H9 (cell line): ENCODE measurements around the gene MINAR1. TPM values are rescaled to one million over a fixed set of nuclear protein-coding genes. Genes with fewer than 3 reads are reported as not detected.

Source experiments
- DNase-seq: peaks from one replicate; pipeline ENCODE4 v3.0.0-alpha.2; 2017
- H2AFZ ChIP-seq: one replicate; pipeline ENCODE4 v1.6.1; 2013; ENCODE audit warnings: mild to moderate bottlenecking, low read length, control low read depth, moderate library complexity
- H2AK5ac ChIP-seq: 2 replicates; pipeline ENCODE4 v1.6.1; 2013; ENCODE audit warnings: low read length, control low read depth, mixed read lengths; ENCODE audit not compliant: insufficient read length
- H2BK120ac ChIP-seq: one replicate; pipeline ENCODE4 v1.6.1; 2013; ENCODE audit warnings: low read depth, mild to moderate bottlenecking, low read length, control low read depth, inconsistent platforms; ENCODE audit not compliant: poor library complexity, severe bottlenecking
- H2BK12ac ChIP-seq: 2 replicates; pipeline ENCODE4 v1.6.1; 2013; ENCODE audit warnings: low read length, control low read depth, mixed read lengths, low read depth; ENCODE audit not compliant: insufficient read length
- H2BK15ac ChIP-seq: 2 replicates; pipeline ENCODE4 v1.6.1; 2013; ENCODE audit warnings: low read depth, low read length, control low read depth
- H2BK20ac ChIP-seq: one replicate; pipeline ENCODE4 v1.6.1; 2013; ENCODE audit warnings: low read depth, mild to moderate bottlenecking, low read length, control low read depth, inconsistent platforms; ENCODE audit not compliant: poor library complexity, severe bottlenecking
- H2BK5ac ChIP-seq: 2 replicates; pipeline ENCODE4 v1.6.1; 2013; ENCODE audit warnings: low read length, control low read depth, mixed read lengths; ENCODE audit not compliant: insufficient read length
- H3K14ac ChIP-seq: 2 replicates; pipeline ENCODE4 v1.6.1; 2013; ENCODE audit warnings: low read length, control low read depth; ENCODE audit not compliant: insufficient read depth
- H3K18ac ChIP-seq: 2 replicates; pipeline ENCODE4 v1.6.1; 2013; ENCODE audit warnings: low read depth, mild to moderate bottlenecking, mixed read lengths, low read length, control low read depth; ENCODE audit not compliant: insufficient read length
- H3K23ac ChIP-seq: 2 replicates; pipeline ENCODE4 v1.6.1; 2013; ENCODE audit warnings: low read length, control low read depth, mixed read lengths, low read depth; ENCODE audit not compliant: insufficient read length
- H3K23me2 ChIP-seq: 2 replicates; pipeline ENCODE4 v1.6.1; 2013; ENCODE audit warnings: low read depth, mild to moderate bottlenecking, mixed read lengths, low read length, control low read depth; ENCODE audit not compliant: insufficient read length, poor library complexity, severe bottlenecking
- H3K27ac ChIP-seq: 2 replicates; pipeline ENCODE4 v1.5.1; 2013; ENCODE audit warnings: low read length, control low read depth, mixed read lengths, low read depth; ENCODE audit not compliant: insufficient read length
- H3K27me3 ChIP-seq: 2 replicates; pipeline ENCODE4 v1.6.1; 2013; ENCODE audit warnings: low read length, control low read depth, inconsistent platforms; ENCODE audit not compliant: insufficient read depth
- H3K4ac ChIP-seq: 2 replicates; pipeline ENCODE4 v1.6.1; 2013; ENCODE audit warnings: low read depth, mild to moderate bottlenecking, control low read depth, inconsistent platforms, low read length, moderate library complexity
- H3K4me1 ChIP-seq: 2 replicates; pipeline ENCODE4 v1.6.1; 2013; ENCODE audit warnings: low read length, control low read depth, inconsistent platforms; ENCODE audit not compliant: insufficient read depth
- H3K4me2 ChIP-seq: 2 replicates; pipeline ENCODE4 v1.6.1; 2013; ENCODE audit warnings: low read length, control low read depth, mixed read lengths; ENCODE audit not compliant: insufficient read length, insufficient read depth
- H3K56ac ChIP-seq: 2 replicates; pipeline ENCODE4 v1.6.1; 2013; ENCODE audit warnings: low read depth, mild to moderate bottlenecking, mixed read lengths, low read length, control low read depth; ENCODE audit not compliant: insufficient read length
- H3K79me1 ChIP-seq: 2 replicates; pipeline ENCODE4 v1.6.1; 2013; ENCODE audit warnings: low read depth, mild to moderate bottlenecking, moderate library complexity, low read length, control low read depth, inconsistent platforms; ENCODE audit not compliant: insufficient read depth, poor library complexity, severe bottlenecking
- H3K79me2 ChIP-seq: 2 replicates; pipeline ENCODE4 v1.6.1; 2013; ENCODE audit warnings: low read length, control low read depth, inconsistent platforms; ENCODE audit not compliant: insufficient read depth
- H3K9ac ChIP-seq: 2 replicates; pipeline ENCODE4 v1.6.1; 2013; ENCODE audit warnings: low read length, control low read depth, mixed read lengths; ENCODE audit not compliant: insufficient read length; ENCODE audit errors: extremely low read depth
- H3K9me3 ChIP-seq: one replicate; pipeline ENCODE4 v1.6.1; 2013; ENCODE audit warnings: low read depth, low read length, inconsistent platforms; ENCODE audit not compliant: control insufficient read depth
- H3T11ph ChIP-seq: one replicate; pipeline ENCODE4 v1.6.1; 2013; ENCODE audit warnings: mild to moderate bottlenecking, low read length, control low read depth, inconsistent platforms
- H4K20me1 ChIP-seq: one replicate; pipeline ENCODE4 v1.6.1; 2013; ENCODE audit not compliant: control insufficient read depth, insufficient read length, insufficient read depth
- H4K5ac ChIP-seq: 2 replicates; pipeline ENCODE4 v1.6.1; 2013; ENCODE audit warnings: low read depth, mild to moderate bottlenecking, mixed read lengths, low read length, control low read depth; ENCODE audit not compliant: insufficient read length
- H4K8ac ChIP-seq: replicated peaks from 2 replicates; pipeline ENCODE4 v1.6.1; 2013; ENCODE audit warnings: low read length, control low read depth, mixed read lengths, low read depth; ENCODE audit not compliant: insufficient read length
- H4K91ac ChIP-seq: 2 replicates; pipeline ENCODE4 v1.6.1; 2013; ENCODE audit warnings: low read depth, mild to moderate bottlenecking, moderate library complexity, mixed read lengths, low read length, control low read depth; ENCODE audit not compliant: insufficient read length
- H3K27ac Mint-ChIP-seq, 3 experiments: 2 replicates in 2 of 3; 3 replicates in 1 of 3; pipeline ENCODE4 v1.8.0; 2020 to 2021; ENCODE audit warnings: mixed read lengths in 3 of 3, mild to moderate bottlenecking in 1 of 3, moderate library complexity in 1 of 3
- H3K27me3 Mint-ChIP-seq: 2 replicates; pipeline ENCODE4 v1.8.0; 2021; ENCODE audit warnings: low read depth, mild to moderate bottlenecking, moderate library complexity, mixed read lengths
- H3K36me3 Mint-ChIP-seq, 3 experiments: 2 replicates in 2 of 3; 3 replicates in 1 of 3; pipeline ENCODE4 v1.8.0; 2020 to 2021; ENCODE audit warnings: low read depth in 3 of 3, mixed read lengths in 3 of 3; ENCODE audit not compliant: insufficient read depth in 1 of 3
- H3K4me1 Mint-ChIP-seq, 2 experiments: 2 replicates each; pipeline ENCODE4 v1.8.0; 2020; ENCODE audit warnings: mixed read lengths in 2 of 2
- H3K4me3 Mint-ChIP-seq, 2 experiments: 2 replicates in 1 of 2; 3 replicates in 1 of 2; pipeline ENCODE4 v1.8.0; 2020 to 2021; ENCODE audit warnings: mild to moderate bottlenecking in 2 of 2, mixed read lengths in 2 of 2, moderate library complexity in 1 of 2
- H3K9me3 Mint-ChIP-seq, 2 experiments: 2 replicates in 1 of 2; 3 replicates in 1 of 2; pipeline ENCODE4 v1.8.0; 2020; ENCODE audit warnings: mild to moderate bottlenecking in 2 of 2, mixed read lengths in 2 of 2, moderate library complexity in 1 of 2
- WGBS: extraction: QIAGEN DNeasy Blood & Tissue Kit; methylation state at CpG from one replicate; pipeline ENCODE4 v1.1.7; 2013; ENCODE audit warnings: missing lambda C conversion rate, low lambda C conversion rate, mixed read lengths; ENCODE audit not compliant: insufficient read length; ENCODE audit errors: extremely low coverage; 5-methylcytosine and 5-hydroxymethylcytosine counted together
- total RNA-seq: library from RNA; stranded (reverse); gene quantifications from 2 replicates; pipeline ENCODE4 v1.2.1, GENCODE V29; 2021
- TF ChIP-seq, protein P1 (sequence below): fragments of 200-600 bp; sonication (generic); conservative IDR thresholded peaks from 3 replicates; pipeline ENCODE4 v1.8.0; 2021; ENCODE audit warnings: antibody characterized with exemption, mild to moderate bottlenecking

MINAR1 gene
- total RNA-seq, 1 experiment from 2014 or later = 0.74 TPM

DNA sequence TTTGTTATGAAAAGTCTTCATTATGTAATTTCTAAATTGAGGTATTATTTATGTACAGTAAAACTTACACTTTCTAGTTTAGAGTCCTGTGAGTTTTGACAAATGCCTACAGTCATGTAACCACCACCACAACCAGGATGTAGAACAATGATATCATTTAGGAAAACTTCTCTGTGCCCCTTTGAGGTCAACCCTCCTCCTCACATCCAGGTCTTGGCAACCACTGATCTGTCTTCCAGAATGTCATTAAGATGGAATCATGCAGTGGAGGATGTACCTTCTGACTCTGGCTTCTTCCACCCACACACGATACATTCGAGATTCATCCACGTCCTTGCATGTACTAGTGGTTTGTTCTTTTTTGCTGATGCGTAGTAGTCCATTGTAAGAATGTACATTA is 23.2 kb downstream of the MINAR1 start:
- Histone ChIP-seq H3K27ac (no peak overlapping the region), H2AK5ac (no peak overlapping the region), H3K23me2 (no peaks in the 10 kb centered on the region), H3K4me2 (no peak overlapping the region), H3K9ac (no peak overlapping the region), H2BK12ac (no peak overlapping the region), H3K9me3 (no peaks in the 10 kb centered on the region), H2BK20ac (no peak overlapping the region), H3K79me2 (no peaks in the 10 kb centered on the region), H4K91ac (no peak overlapping the region), H3K18ac (no peak overlapping the region), H3K79me1 (no peaks in the 10 kb centered on the region), H3K23ac (no peak overlapping the region), H3K56ac (no peak overlapping the region), H3K4ac (no peak overlapping the region), H2AFZ (no peak overlapping the region), H2BK5ac (no peak overlapping the region), H3K4me1 (no peaks in the 10 kb centered on the region), H2BK120ac (no peak overlapping the region), H3K14ac (no peak overlapping the region), H2BK15ac (no peak overlapping the region), H3T11ph (no peak overlapping the region), H4K20me1 (no peaks in the 10 kb centered on the region), H4K5ac (no peak overlapping the region), H4K8ac (no peak overlapping the region), H3K27me3 (no peaks in the 10 kb centered on the region)
- TF ChIP-seq, protein P1, sequence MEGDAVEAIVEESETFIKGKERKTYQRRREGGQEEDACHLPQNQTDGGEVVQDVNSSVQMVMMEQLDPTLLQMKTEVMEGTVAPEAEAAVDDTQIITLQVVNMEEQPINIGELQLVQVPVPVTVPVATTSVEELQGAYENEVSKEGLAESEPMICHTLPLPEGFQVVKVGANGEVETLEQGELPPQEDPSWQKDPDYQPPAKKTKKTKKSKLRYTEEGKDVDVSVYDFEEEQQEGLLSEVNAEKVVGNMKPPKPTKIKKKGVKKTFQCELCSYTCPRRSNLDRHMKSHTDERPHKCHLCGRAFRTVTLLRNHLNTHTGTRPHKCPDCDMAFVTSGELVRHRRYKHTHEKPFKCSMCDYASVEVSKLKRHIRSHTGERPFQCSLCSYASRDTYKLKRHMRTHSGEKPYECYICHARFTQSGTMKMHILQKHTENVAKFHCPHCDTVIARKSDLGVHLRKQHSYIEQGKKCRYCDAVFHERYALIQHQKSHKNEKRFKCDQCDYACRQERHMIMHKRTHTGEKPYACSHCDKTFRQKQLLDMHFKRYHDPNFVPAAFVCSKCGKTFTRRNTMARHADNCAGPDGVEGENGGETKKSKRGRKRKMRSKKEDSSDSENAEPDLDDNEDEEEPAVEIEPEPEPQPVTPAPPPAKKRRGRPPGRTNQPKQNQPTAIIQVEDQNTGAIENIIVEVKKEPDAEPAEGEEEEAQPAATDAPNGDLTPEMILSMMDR = no peak
- Mint-ChIP-seq H3K4me3 (no peak overlapping the region), H3K9me3 (no peaks in the 10 kb centered on the region), H3K27me3 (no peaks in the 10 kb centered on the region; the same call in none of the 2 replicates), H3K27ac (no peak overlapping the region), H3K4me1 (peaks cover 2 to 3% of the 10 kb centered on the region in 2 experiments; a peak in 2 of 4 replicates), H3K36me3 (no peaks in the 10 kb centered on the region)
- WGBS = no CpG with 5 or more reads among the region's 4 CpGs
- no peak for DNase-seq
